Ovary (tissue), 3 donors: ENCODE measurements around the gene SOST.

ENCODE experiments used
- EP300 ChIP-seq: sonication (generic); formaldehyde crosslinking; IDR thresholded peaks from one replicate; pipeline ENCODE4 v1.6.1; 2017; ENCODE audit warnings: antibody characterized with exemption
- POLR2A ChIP-seq: fragments of 450-650 bp; IDR thresholded peaks from one replicate; pipeline ENCODE4 v1.6.1; 2017; ENCODE audit warnings: antibody characterized with exemption, mild to moderate bottlenecking, moderate library complexity
- TF ChIP-seq, protein P1 (sequence below), 3 donors: fragments of 450-650 bp in 2 of 3; fragments of 200-600 bp in 1 of 3; IDR thresholded peaks; one replicate each; pipeline versions ENCODE4 v1.5.1 to v1.8.0; 2016 to 2022; ENCODE audit warnings: antibody characterized with exemption in 3 of 3, mild to moderate bottlenecking in 1 of 3
- donor health status: DM: no; HTN: no; CAD: no.

DNA sequence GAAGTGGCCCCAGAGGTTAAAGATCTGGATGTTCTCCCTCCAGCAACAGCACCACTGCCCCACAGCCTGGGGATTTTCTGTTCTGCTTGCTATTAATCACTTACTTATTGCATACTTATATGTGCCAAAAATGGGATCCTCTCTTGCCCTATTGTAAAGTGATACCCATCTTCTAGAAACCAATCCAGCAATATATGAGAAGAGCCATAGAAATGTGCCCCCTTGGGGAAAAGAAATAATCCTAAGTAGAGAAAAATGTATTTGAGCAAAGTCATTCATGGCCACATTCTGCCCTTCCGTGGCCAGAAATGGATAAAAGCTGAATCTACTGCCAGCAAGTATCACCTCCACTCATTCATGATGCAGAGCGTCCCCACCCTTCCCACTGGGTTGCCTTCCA, 20.9 kb downstream of the SOST start:
- TF ChIP-seq, protein P1, sequence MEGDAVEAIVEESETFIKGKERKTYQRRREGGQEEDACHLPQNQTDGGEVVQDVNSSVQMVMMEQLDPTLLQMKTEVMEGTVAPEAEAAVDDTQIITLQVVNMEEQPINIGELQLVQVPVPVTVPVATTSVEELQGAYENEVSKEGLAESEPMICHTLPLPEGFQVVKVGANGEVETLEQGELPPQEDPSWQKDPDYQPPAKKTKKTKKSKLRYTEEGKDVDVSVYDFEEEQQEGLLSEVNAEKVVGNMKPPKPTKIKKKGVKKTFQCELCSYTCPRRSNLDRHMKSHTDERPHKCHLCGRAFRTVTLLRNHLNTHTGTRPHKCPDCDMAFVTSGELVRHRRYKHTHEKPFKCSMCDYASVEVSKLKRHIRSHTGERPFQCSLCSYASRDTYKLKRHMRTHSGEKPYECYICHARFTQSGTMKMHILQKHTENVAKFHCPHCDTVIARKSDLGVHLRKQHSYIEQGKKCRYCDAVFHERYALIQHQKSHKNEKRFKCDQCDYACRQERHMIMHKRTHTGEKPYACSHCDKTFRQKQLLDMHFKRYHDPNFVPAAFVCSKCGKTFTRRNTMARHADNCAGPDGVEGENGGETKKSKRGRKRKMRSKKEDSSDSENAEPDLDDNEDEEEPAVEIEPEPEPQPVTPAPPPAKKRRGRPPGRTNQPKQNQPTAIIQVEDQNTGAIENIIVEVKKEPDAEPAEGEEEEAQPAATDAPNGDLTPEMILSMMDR (IDR thresholded peaks at IDR 0.05): no peak
- TF ChIP-seq POLR2A (no peak), EP300 (no peak)
